Nephron progenitor cell (in vitro differentiated cells): ENCODE data around the gene AGBL4.

Experiments
- DNase-seq: peaks from one replicate; pipeline ENCODE4 v3.0.0; 2021
- H3K27ac Mint-ChIP-seq: 2 replicates; pipeline ENCODE4 v1.8.0; 2021; ENCODE audit warnings: mild to moderate bottlenecking, moderate library complexity, mixed read lengths
- H3K27me3 Mint-ChIP-seq: 2 replicates; pipeline ENCODE4 v1.8.0; 2021; ENCODE audit warnings: mild to moderate bottlenecking, low read depth, mixed read lengths; ENCODE audit not compliant: poor library complexity
- H3K36me3 Mint-ChIP-seq: 2 replicates; pipeline ENCODE4 v1.8.0; 2021; ENCODE audit warnings: low read depth, mixed read lengths
- H3K4me1 Mint-ChIP-seq: 2 replicates; pipeline ENCODE4 v1.8.0; 2021; ENCODE audit warnings: mixed read lengths
- H3K4me3 Mint-ChIP-seq: 2 replicates; pipeline ENCODE4 v1.8.0; 2021; ENCODE audit warnings: mild to moderate bottlenecking, moderate library complexity, mixed read lengths
- H3K9me3 Mint-ChIP-seq: 2 replicates; pipeline ENCODE4 v1.8.0; 2021; ENCODE audit warnings: mild to moderate bottlenecking, moderate library complexity, mixed read lengths
- CTCF ChIP-seq: fragments of 200-600 bp; sonication (generic); IDR thresholded peaks from 2 replicates; pipeline ENCODE4 v1.5.0; 2021; ENCODE audit warnings: antibody characterized with exemption

Gene AGBL4

DNA sequence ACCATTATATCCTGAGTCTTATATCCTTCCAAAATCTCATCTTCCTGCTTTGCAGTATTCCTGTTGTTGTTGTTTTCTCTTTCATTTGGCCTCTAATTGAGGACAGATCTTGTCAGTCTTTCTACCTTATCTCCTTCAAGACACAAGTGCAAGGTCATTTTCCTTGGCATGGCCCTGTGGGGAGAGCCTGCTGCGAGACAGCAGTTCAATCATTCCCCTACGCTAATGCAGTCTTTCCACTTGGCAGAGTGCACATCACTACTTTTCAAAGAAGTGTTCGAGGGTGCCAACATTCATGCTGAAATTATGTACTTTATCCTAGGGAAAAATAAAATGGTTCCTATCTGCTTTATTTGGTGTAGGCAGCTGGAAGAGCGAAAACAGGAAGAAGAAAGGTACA is 1421.4 kb downstream of the AGBL4 start:
- H3K4me3 Mint-ChIP-seq: no peak overlapping the region
- peaks cover 14% of the 10 kb centered on the region for H3K27me3 Mint-ChIP-seq
- no peaks in the 10 kb centered on the region for H3K9me3 Mint-ChIP-seq
- H3K4me1 Mint-ChIP-seq: no peaks in the 10 kb centered on the region
- TF ChIP-seq CTCF: no peak
- no peaks in the 10 kb centered on the region for H3K36me3 Mint-ChIP-seq
- H3K27ac Mint-ChIP-seq: no peak overlapping the region
- DNase-seq: no peak

DNA sequence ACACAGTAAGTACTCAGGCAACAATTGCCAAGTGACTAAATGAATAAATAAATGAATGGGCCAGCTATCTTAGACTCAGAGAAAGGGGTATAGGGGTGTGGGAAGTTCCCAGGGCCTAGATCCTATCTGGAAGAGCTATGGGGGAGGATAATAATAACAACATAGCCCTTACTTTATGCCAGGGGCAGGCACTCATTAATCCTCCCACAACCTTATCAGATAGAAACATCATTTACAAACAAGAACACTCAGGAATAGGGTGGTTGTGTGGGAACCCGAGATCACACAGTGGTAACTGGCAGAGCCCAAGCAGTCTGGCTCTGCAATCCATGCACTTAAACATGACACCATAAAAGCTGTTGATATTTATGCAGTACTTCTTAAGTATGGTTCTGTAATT is 1423.6 kb downstream of the AGBL4 start:
- TF ChIP-seq CTCF: no peak
- H3K27me3 Mint-ChIP-seq: peaks cover 13% of the 10 kb centered on the region
- no peak overlapping the region for H3K4me3 Mint-ChIP-seq
- H3K27ac Mint-ChIP-seq: no peak overlapping the region
- H3K9me3 Mint-ChIP-seq: no peaks in the 10 kb centered on the region
- DNase-seq: no peak
- no peaks in the 10 kb centered on the region for H3K36me3 Mint-ChIP-seq
- H3K4me1 Mint-ChIP-seq: peaks cover 12% of the 10 kb centered on the region

DNA sequence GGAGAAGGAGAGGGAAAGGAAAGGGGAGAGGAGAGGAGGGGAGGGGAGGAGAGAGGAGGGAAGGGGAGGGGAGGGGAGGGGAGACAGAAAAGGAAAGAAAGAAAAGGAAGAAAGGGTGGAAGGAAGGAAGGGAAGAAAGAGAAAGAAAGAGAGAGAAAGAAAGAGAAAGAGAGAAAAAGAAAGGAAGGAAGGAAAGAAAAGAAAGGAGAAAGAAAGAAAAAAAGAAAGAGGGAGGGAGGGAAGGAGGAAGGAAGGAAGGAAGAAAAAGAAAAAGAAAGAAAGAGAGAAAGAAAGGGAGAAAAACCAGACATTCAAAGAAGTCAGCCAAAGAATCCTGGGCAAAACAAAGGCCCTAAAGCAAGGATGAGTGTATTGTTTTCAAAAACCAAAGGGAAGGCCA is 1426.1 kb downstream of the AGBL4 start:
- peaks cover 12% of the 10 kb centered on the region for H3K4me1 Mint-ChIP-seq
- H3K36me3 Mint-ChIP-seq: no peaks in the 10 kb centered on the region
- DNase-seq: no peak
- no peak for TF ChIP-seq CTCF
- peaks cover 8% of the 10 kb centered on the region for H3K27me3 Mint-ChIP-seq
- H3K27ac Mint-ChIP-seq: no peak overlapping the region
- no peak overlapping the region for H3K4me3 Mint-ChIP-seq
- H3K9me3 Mint-ChIP-seq: no peaks in the 10 kb centered on the region

DNA sequence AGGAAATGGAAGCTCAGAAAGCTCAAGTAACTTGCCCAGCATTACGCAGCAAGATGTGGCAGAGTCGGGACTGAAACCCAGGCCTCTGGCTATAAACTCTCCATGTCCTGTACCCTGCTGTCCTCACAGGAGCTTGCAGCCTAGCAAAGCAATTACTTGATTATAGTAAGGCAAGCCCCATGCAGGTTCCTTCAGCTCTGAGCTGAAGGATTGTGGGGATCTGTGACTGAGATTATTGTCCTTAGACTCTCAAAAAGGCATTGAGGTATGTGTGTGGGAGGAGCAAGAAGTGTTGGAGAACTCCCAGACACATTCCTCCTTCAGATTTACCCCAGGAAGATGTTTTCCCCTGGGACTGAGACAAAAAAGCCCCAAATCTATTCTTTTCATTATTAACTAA is 1427.7 kb downstream of the AGBL4 start:
- no peak for TF ChIP-seq CTCF

GRCh38 chr1:48595613-48596012 is 1428.1 kb downstream of the AGBL4 start:
- Mint-ChIP-seq H3K27me3 (peaks cover 6% of the 10 kb centered on the region), H3K4me3 (no peak overlapping the region), H3K27ac (no peak overlapping the region), H3K36me3 (no peaks in the 10 kb centered on the region), H3K9me3 (no peaks in the 10 kb centered on the region), H3K4me1 (peaks cover 12% of the 10 kb centered on the region)
- no peak for TF ChIP-seq CTCF
- DNase-seq: no peak

More for the DNA sequence above, 1427.7 kb downstream of the AGBL4 start:
- Mint-ChIP-seq H3K4me3 (no peak overlapping the region), H3K4me1 (peaks cover 12% of the 10 kb centered on the region), H3K9me3 (no peaks in the 10 kb centered on the region), H3K27ac (no peak overlapping the region), H3K27me3 (peaks cover 8% of the 10 kb centered on the region), H3K36me3 (no peaks in the 10 kb centered on the region)
- DNase-seq: no peak

- Mint-ChIP-seq H3K27ac (no peak overlapping the region), H3K4me3 (no peak overlapping the region), H3K27me3 (peaks cover 9% of the 10 kb centered on the region), H3K4me1 (peaks cover 12% of the 10 kb centered on the region), H3K9me3 (no peaks in the 10 kb centered on the region), H3K36me3 (no peaks in the 10 kb centered on the region)
- TF ChIP-seq CTCF: no peak
- DNase-seq: no peak
Measured at GRCh38 chr1:48592330-48592729, 1431.4 kb downstream of the AGBL4 start.
